ENCODE data around the gene PPP2R2B. TPM values are rescaled to one million over a fixed set of nuclear protein-coding genes. Genes with fewer than 3 reads are reported as not detected.

The PPP2R2B gene
- total RNA-seq, 4 donors from 2014 or later, result 9.4 to 29.4 (median 20.7) TPM

GRCh38 chr5:146791471-146791870 lies 87.1 kb downstream of the PPP2R2B start:
- Histone ChIP-seq H3K4me1 (peaks cover 0 to 47% (median 17%) of the 10 kb centered on the region in 4 donors), H3K27me3 (no peaks in the 10 kb centered on the region), H3K4me3 (no peak overlapping the region), H3K9me3 (no peaks in the 10 kb centered on the region), H3K36me3 (no peaks in the 10 kb centered on the region), H3K27ac (no peak overlapping the region)
- no peak for DNase-seq (ENCODE audit: low spot score in 2 of 2)
- TF ChIP-seq POLR2A (IDR thresholded peaks at IDR 0.05) (no peak), EP300 (IDR thresholded peaks at IDR 0.05) (no peak), CTCF (IDR thresholded peaks at IDR 0.05) (no peak)

- Histone ChIP-seq H3K4me1 (peaks cover 0 to 38% (median 17%) of the 10 kb centered on the region in 4 donors), H3K36me3 (no peaks in the 10 kb centered on the region), H3K9me3 (no peaks in the 10 kb centered on the region), H3K27ac (peak overlapping the region in 1 of 4 donors; percentile 19), H3K4me3 (no peak overlapping the region), H3K27me3 (no peaks in the 10 kb centered on the region)
- WGBS, 2 donors, result 69 to 74% methylated on average over 6 of the region's 6 CpGs
- TF ChIP-seq EP300 (IDR thresholded peaks at IDR 0.05), result no peak
- no peak for TF ChIP-seq CTCF (IDR thresholded peaks at IDR 0.05)
- no peak for TF ChIP-seq POLR2A (IDR thresholded peaks at IDR 0.05)
- no peak for DNase-seq (ENCODE audit: low spot score in 2 of 2)
Measured at GRCh38 chr5:146789712-146790653, 88.6 kb downstream of the PPP2R2B start.

GRCh38 chr5:146788898-146789297 lies 89.7 kb downstream of the PPP2R2B start:
- Histone ChIP-seq H3K9me3 (no peaks in the 10 kb centered on the region), H3K36me3 (no peaks in the 10 kb centered on the region), H3K27ac (peak overlapping the region in 2 of 4 donors; percentile 2 to 19), H3K4me1 (peaks cover 0 to 27% (median 6%) of the 10 kb centered on the region in 4 donors), H3K4me3 (no peak overlapping the region), H3K27me3 (no peaks in the 10 kb centered on the region)
- WGBS, 2 donors, result 27 to 32% methylated on average over 2 of the region's 2 CpGs
- no peak for DNase-seq (ENCODE audit: low spot score in 2 of 2)
- no peak for TF ChIP-seq CTCF (IDR thresholded peaks at IDR 0.05)
- no peak for TF ChIP-seq POLR2A (IDR thresholded peaks at IDR 0.05)
- TF ChIP-seq EP300 (IDR thresholded peaks at IDR 0.05), result no peak

- no peak for TF ChIP-seq CTCF (IDR thresholded peaks at IDR 0.05)
- no peak for TF ChIP-seq POLR2A (IDR thresholded peaks at IDR 0.05)
- no peak for TF ChIP-seq EP300 (IDR thresholded peaks at IDR 0.05)
- H3K4me1 ChIP-seq, result peaks cover 0 to 22% (median 4%) of the 10 kb centered on the region in 4 donors
- 56 to 69% methylated on average over 3 of the region's 3 CpGs for WGBS, 2 donors
- H3K27me3 ChIP-seq, result no peaks in the 10 kb centered on the region
- no peaks in the 10 kb centered on the region for H3K36me3 ChIP-seq
- H3K4me3 ChIP-seq, result no peak overlapping the region
- no peak for DNase-seq (ENCODE audit: low spot score in 2 of 2)
- no peaks in the 10 kb centered on the region for H3K9me3 ChIP-seq
- no peak overlapping the region for H3K27ac ChIP-seq
Measured at GRCh38 chr5:146785065-146785464, 93.5 kb downstream of the PPP2R2B start.

GRCh38 chr5:146781157-146781556 lies 97.4 kb downstream of the PPP2R2B start:
- WGBS, 2 donors, result 78 to 83% methylated on average over 2 of the region's 2 CpGs
- Histone ChIP-seq H3K4me3 (no peak overlapping the region), H3K27ac (no peak overlapping the region), H3K27me3 (no peaks in the 10 kb centered on the region), H3K36me3 (no peaks in the 10 kb centered on the region), H3K4me1 (peaks cover 0 to 18% (median 8%) of the 10 kb centered on the region in 4 donors), H3K9me3 (peaks cover 0 to 2% (median 0%) of the 10 kb centered on the region in 4 donors)
- no peak for TF ChIP-seq POLR2A (IDR thresholded peaks at IDR 0.05)
- no peak for TF ChIP-seq CTCF (IDR thresholded peaks at IDR 0.05)
- no peak for TF ChIP-seq EP300 (IDR thresholded peaks at IDR 0.05)
- no peak for DNase-seq (ENCODE audit: low spot score in 2 of 2)
